GM18951 (cell line): ENCODE results near the gene FAM151B.
"Not testable (repeated sequence)": the region's sequence is repeated elsewhere in the genome, so short reads cannot be mapped to it uniquely, and the experiment has no call there.

Experiments used
- POLR2A ChIP-seq: IDR thresholded peaks from 4 replicates; pipeline ENCODE4 v1.6.1; 2011; ENCODE audit warnings: mild to moderate bottlenecking; ENCODE audit not compliant: insufficient read length, insufficient read depth; ENCODE audit errors: extremely low read depth
- in situ Hi-C: fragments of 300-500 bp; cut with MboI; formaldehyde crosslinking; loops from one replicate; pipeline ENCODE4 v1.12.0; 2022; ENCODE audit warnings: low sequenced_read_pairs, mixed read lengths, inconsistent platforms; ENCODE audit not compliant: unreplicated experiment

FAM151B gene

DNA sequence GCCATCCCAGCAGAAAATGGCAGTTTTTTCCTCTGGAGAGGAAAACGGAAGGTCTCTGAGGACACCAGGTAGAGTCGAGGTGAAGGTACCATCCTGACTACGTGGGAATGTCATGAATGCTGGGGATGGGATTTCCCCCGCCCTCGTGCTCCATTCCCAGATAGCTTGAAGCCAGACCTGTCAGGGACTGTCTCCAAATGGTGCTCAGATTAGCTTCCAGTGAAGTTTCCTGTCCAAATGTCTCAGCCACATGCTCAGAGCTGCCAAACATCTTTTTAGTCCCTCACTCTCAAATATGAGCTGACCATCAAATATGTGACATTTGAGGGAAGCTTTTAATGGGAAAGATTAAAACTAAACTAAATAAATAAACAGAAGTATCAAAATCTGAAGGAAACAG is 89.8 kb downstream of the FAM151B start:
- in situ Hi-C loops = no loop called here
- no peak for TF ChIP-seq POLR2A

DNA sequence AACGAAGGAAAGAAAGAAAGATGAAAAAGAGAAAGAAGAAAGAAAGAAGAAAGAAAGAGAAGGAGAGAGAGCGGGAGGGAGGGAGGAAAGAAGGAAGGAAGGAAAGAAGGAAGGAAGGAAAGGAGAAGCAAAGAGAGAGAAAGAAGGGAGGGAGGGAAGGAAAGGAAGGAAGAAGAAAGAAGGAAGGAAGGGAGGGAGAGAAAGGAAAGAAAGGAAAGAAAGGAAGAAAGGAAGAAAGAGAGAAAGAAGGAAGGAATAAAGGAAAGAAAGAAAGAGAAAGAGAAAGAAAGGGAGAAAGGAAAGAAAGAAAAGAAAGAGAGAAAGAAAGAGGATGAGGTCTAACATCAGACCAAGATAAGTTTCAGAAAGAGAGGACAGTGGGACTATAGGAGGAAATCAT is 91.2 kb downstream of the FAM151B start:
- no peak for TF ChIP-seq POLR2A
- in situ Hi-C loops = no loop called here

DNA sequence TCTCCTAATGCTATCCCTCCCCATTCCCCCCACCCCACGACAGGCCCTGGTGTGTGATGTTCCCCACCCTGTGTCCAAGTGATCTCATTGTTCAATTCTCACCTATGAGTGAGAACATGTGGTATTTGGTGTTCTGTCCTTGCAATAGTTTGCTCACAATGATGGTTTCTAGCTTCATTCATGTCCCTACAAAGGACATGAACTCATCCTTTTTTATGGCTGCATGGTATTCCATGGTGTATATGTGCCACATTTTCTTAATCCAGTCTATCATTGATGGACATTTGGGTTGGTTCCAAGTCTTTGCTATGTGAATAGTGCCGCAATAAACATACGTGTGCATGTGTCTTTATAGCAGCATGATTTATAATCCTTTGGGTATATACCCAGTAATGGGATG is 92.4 kb downstream of the FAM151B start:
- in situ Hi-C loops = not testable (repeated sequence)

DNA sequence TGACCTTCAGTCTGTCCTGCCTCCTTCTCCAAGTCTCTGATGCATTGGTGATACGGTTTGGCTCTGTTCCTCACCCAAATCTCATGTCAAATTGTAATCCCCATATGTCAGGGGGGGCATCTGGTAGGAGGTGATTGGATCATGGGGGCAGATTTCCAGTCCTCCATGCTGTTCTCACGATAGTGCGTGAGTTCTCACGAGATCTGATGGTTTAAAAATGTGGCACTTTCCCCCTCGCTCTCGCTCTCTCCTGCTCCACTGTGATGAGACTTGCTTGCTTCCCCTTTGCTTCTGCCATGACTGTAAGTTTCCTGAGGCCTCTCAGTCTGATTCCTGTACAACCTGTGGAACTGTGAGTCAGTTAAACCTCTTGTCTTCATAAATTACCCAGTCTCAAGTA is 96.9 kb downstream of the FAM151B start:
- TF ChIP-seq POLR2A = no peak
- in situ Hi-C loops = no loop called here

DNA sequence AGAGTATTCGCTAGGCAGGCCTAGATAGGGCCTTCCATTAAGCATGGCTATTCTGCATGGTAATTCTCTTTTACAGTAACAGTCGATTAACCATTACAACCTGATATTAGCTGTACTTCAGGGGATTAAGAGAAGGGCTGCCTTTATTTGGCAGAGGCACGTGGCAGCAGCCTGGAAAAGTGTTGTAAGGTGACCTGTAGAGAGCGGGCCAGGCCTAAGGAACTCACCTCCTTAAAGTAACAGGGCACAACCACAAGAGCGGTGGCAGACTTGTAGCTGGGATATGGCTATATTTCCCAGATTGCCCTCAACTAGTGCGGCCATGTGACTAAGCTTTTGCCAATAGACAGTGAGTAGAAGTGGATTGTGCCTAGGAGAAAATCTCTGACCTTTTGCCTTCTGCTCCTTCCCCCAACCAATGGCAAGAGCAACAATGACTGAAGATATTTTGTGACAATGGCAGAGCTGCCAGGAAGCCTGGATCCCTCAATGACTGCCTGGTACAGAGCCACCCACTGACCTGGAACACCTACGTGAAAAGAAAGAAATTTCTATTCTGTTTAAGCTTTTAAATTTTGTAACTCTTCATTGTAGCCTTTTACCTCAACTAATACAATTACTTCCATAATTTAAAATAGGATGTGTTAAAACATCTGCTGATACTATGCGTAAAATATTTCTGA is 101.1 kb downstream of the FAM151B start:
- in situ Hi-C loops = no loop called here
- TF ChIP-seq POLR2A = no peak

DNA sequence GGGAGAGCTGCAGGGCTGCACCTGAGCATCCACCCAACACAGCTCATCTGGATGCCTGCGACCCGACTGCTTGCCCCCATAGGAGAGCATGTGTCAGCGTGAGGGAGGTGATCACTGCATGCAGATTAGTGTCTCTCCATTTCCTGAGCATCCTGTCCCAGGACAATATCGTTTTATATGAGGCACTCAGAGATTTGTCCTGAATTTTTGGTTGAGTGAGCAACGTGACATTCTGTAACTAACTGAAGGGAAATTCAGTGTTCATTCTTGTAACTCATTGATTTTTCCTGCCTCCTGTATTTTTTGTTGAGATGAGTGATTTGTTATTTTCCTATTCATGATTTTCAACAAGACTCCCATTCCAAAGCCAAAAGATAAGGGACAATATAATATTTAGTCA is 102.9 kb downstream of the FAM151B start:
- in situ Hi-C loops = no loop called here
- TF ChIP-seq POLR2A = no peak

DNA sequence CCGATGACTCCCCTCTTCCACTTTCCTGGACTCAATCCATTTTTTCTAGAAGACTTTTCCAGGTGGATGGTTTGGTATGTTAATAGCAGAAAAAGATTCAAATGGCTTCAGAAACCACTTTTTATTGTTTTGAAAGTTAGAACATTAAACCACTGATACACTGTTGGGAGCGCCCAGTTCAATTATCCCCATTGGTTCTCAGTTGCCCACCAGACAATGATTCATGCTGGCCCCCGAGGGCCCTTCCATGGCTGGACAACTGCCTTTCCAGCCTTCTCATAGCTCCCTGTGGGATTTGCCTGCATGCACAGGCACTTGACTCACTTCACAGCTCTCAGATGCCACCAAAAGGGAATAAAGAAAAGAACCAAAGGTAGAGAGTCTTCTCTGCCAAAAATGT is 103.5 kb downstream of the FAM151B start:
- in situ Hi-C loops = no loop called here
- TF ChIP-seq POLR2A = no peak

DNA sequence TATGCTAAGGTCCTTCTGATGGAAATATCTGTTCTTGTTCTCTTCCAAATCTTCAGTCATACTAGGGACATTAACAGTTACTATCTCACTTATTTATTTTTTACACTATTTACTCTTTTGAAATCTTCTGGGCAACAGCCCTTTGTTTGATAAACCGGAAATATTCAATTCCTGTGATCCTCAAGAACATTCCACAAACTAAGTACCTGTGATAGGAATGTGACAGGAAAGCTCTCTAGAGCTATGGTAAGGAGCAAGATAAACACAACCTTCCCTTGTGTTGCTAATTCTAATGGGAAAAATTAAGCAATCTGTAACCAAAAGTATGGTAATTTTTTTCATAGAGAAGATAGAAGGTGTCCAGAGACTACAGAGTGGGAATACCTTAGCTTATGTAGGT is 104.2 kb downstream of the FAM151B start:
- no peak for TF ChIP-seq POLR2A
- in situ Hi-C loops = no loop called here
